GM10266 (cell line): ENCODE measurements around the gene SLC16A4.

Source experiments
- DNase-seq: peaks from one replicate; pipeline ENCODE4 v3.0.0; 2012; ENCODE audit errors: extremely low spot score
- CTCF ChIP-seq: IDR thresholded peaks from 2 replicates; pipeline ENCODE4 v1.5.1; 2012; ENCODE audit warnings: mild to moderate bottlenecking, low read depth; ENCODE audit not compliant: control insufficient read depth, insufficient read depth; ENCODE audit errors: missing control alignments

The SLC16A4 gene

GRCh38 chr1:110430901-110431300 lies 40.1 kb upstream of the SLC16A4 start:
- DNase-seq = no peak

GRCh38 chr1:110430366-110430765 lies 39.5 kb upstream of the SLC16A4 start:
- DNase-seq = no peak
- no peak for TF ChIP-seq CTCF

More at GRCh38 chr1:110430901-110431300, 40.1 kb upstream of the SLC16A4 start:
- no peak for TF ChIP-seq CTCF

- no peak for TF ChIP-seq CTCF
- no peak for DNase-seq
Measured at GRCh38 chr1:110428946-110429345, 38.1 kb upstream of the SLC16A4 start.

GRCh38 chr1:110426854-110427253 lies 36.0 kb upstream of the SLC16A4 start:
- no peak for DNase-seq
- no peak for TF ChIP-seq CTCF

- no peak for TF ChIP-seq CTCF
- no peak for DNase-seq
Measured at GRCh38 chr1:110425612-110426152, 34.9 kb upstream of the SLC16A4 start.

- no peak for TF ChIP-seq CTCF
- DNase-seq = no peak
Measured at GRCh38 chr1:110424699-110425611, 34.1 kb upstream of the SLC16A4 start.
